CD4-positive, alpha-beta T cell (primary cell): ENCODE measurements around the gene CADPS. TPM values are rescaled to one million over a fixed set of nuclear protein-coding genes. Genes with fewer than 3 reads are reported as not detected.

ENCODE experiments used
- ATAC-seq: fragments of 200-7000 bp; cut with Tn5 transposase; one replicate; pipeline ENCODE4 v1.10.0; 2022; ENCODE audit warnings: mild to moderate bottlenecking; ENCODE audit not compliant: poor library complexity
- CTCF ChIA-PET: fragments of 350-600 bp; sonication (Branson Sonifier 250); formaldehyde crosslinking; loops from one replicate; lab custom pipeline; 2021; ENCODE audit warnings: antibody characterized with exemption, inconsistent platforms; lab: Charles Lee
- POLR2A ChIA-PET: fragments of 350-600 bp; sonication (Branson Sonifier 250); formaldehyde crosslinking; loops from one replicate; lab custom pipeline; 2021; ENCODE audit warnings: antibody characterized with exemption, inconsistent platforms; lab: Charles Lee
- DNase-seq, 14 experiments: peaks; one replicate each; pipeline ENCODE4 v3.0.0-alpha.2; 2013 to 2020; ENCODE audit warnings: mixed read lengths in 2 of 14
- H3K27ac ChIP-seq, 2 donors: one replicate each; pipeline versions ENCODE4 v1.5.1 to v1.7.0; 2013; ENCODE audit warnings: low read length in 2 of 2, low read depth in 1 of 2, mild to moderate bottlenecking in 1 of 2
- H3K27me3 ChIP-seq, 2 experiments: 1 replicate in 1 of 2; 2 replicates in 1 of 2; pipeline versions ENCODE4 v1.6.1 to v1.7.0; 2013; ENCODE audit warnings: low read length in 2 of 2, control low read depth in 1 of 2, mild to moderate bottlenecking in 1 of 2, moderate library complexity in 1 of 2; ENCODE audit not compliant: insufficient read depth in 2 of 2, control insufficient read depth in 1 of 2
- H3K36me3 ChIP-seq: one replicate; pipeline ENCODE4 v1.6.1; 2013; ENCODE audit warnings: low read length, control low read depth; ENCODE audit not compliant: insufficient read depth
- H3K4me1 ChIP-seq: one replicate; pipeline ENCODE4 v1.6.1; 2013; ENCODE audit warnings: low read length, control low read depth; ENCODE audit not compliant: insufficient read depth
- H3K4me3 ChIP-seq: one replicate; pipeline ENCODE4 v1.5.1; 2013; ENCODE audit warnings: mild to moderate bottlenecking, low read length, moderate library complexity
- H3K9me3 ChIP-seq, 2 experiments: 1 replicate in 1 of 2; 2 replicates in 1 of 2; pipeline versions ENCODE4 v1.6.1 to v1.7.0; 2013; ENCODE audit warnings: low read length in 2 of 2, mild to moderate bottlenecking in 2 of 2, control low read depth in 1 of 2, moderate library complexity in 1 of 2; ENCODE audit not compliant: control insufficient read depth in 1 of 2, insufficient read depth in 1 of 2
- H3K27ac Mint-ChIP-seq: one replicate; pipeline ENCODE4 v1.8.0; 2020; ENCODE audit warnings: mixed read lengths
- H3K27me3 Mint-ChIP-seq: one replicate; pipeline ENCODE4 v1.8.0; 2021; ENCODE audit warnings: mixed read lengths
- H3K36me3 Mint-ChIP-seq: one replicate; pipeline ENCODE4 v1.8.0; 2021; ENCODE audit warnings: low read depth, mixed read lengths
- H3K4me1 Mint-ChIP-seq: one replicate; pipeline ENCODE4 v1.8.0; 2021; ENCODE audit warnings: low read depth, mixed read lengths
- H3K4me3 Mint-ChIP-seq: one replicate; pipeline ENCODE4 v1.8.0; 2020; ENCODE audit warnings: mild to moderate bottlenecking, mixed read lengths
- H3K9me3 Mint-ChIP-seq: one replicate; pipeline ENCODE4 v1.8.0; 2020; ENCODE audit warnings: mixed read lengths
- CTCF ChIP-seq: fragments of 200-600 bp; IDR thresholded peaks from one replicate; pipeline ENCODE4 v1.8.0; 2022; ENCODE audit warnings: antibody characterized with exemption, mild to moderate bottlenecking
- intact Hi-C, 2 experiments: fragments of 100-400 bp; cut with DNase I in 1 of 2; cut with micrococcal nuclease in 1 of 2; formaldehyde crosslinking; loops; one replicate each; pipeline versions ENCODE4 v1.15.1 to v1.9.0; 2023 to 2025; cut with DNase I, micrococcal nuclease
- total RNA-seq, 174 experiments: library from RNA in 2 of 174; stranded (reverse) in 2 of 174; gene quantifications; one replicate each; pipeline ENCODE4 v1.2.3 and lab custom pipeline; 2021 to 2026

Gene CADPS
- total RNA-seq, 2 experiments from 2014 or later = not detected

DNA sequence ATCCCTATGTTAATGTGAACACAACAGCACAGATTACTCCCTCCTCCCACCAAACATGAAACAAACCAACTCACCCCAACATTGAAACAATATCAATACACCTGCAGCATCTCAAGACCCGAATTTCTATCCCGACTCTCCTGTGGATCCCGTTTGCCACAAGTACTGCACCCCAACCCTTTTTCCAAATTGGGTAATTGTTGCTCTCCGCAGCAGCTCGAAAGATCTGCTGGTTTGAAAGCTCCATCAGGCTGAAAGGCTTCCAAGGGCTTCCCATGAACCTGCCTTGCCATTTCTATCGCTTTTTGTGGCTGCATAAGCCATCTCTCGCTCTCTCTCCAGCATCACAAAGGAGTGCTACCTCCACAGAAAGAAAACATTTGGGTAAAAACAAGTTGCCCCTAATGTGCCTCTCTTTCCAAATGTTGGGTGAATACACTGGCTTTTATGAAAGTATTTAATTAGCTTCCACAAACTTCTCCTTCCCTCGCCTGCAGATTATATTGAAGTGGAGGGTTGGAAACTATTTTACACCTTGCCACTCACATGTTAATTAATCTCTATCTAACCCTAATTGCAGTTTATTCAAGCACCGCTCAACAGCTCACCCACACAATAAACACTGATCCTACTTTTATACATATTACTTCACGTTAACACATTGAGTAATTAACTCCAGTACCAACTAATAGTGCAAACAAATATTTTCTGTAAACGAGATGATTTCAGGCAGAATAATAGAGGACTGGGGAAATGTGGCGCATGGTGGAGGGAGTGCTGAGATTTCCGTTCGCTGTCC lies 499.4 kb downstream of the CADPS start:
- Mint-ChIP-seq H3K4me1 (peaks cover 7% of the 10 kb centered on the region), H3K9me3 (no peaks in the 10 kb centered on the region), H3K36me3 (no peaks in the 10 kb centered on the region), H3K27me3 (peaks cover 74% of the 10 kb centered on the region), H3K4me3 (no peak overlapping the region), H3K27ac (no peak overlapping the region)
- Histone ChIP-seq H3K27me3 (peaks cover 68 to 80% of the 10 kb centered on the region in 2 experiments), H3K4me3 (no peak overlapping the region), H3K9me3 (peaks cover 0 to 41% of the 10 kb centered on the region in 2 experiments), H3K27ac (no peak overlapping the region), H3K36me3 (no peaks in the 10 kb centered on the region), H3K4me1 (peaks cover 4% of the 10 kb centered on the region)
- DNase-seq = no peak
- no peak for ATAC-seq
- intact Hi-C loops = no loop called here
- CTCF ChIA-PET = no interaction called here
- POLR2A ChIA-PET = no interaction called here
- TF ChIP-seq CTCF = no peak

DNA sequence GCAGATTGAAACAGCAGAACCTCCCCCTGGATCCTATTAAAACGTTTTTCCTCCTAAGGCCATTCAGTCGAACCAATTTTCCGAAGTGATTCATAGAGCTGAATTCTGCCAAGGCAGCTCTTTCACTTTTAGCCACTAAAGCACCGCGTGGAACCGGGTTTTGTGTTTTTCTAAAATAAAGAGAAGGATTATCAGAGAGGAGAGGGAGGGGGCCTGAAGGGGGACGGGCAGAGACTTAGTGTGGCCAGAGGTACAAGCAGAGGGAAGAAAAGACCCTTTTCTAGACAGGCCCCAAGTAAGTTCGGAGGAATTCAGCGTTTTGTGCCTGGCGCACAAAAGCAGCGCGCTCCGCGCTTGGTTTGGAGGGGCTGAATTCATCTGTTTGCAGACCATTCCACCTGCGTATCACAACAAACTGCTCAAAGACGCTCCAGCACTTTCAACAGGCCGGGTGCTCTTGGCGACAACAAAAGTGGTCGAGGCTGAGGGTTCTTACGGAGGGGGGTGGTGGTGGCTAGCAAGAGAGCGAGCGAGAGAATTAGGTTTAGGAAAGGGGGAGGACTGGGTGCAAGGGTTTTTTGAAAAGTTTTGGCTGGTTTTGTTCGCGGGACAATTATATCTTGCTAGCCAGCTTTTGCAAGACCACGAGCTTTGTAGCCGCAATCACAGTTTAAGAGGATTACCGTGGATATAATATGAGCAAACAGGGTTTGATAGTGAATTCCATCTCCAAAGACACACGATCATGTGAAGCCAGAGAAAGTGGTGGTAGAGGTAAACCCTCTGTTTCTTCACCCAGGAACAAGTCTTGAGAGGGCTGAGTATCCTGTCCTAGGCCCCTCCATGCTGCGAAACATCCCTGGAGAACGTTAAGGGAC lies 500.6 kb downstream of the CADPS start:
- no peak overlapping the region for H3K4me3 ChIP-seq
- H3K36me3 ChIP-seq = no peaks in the 10 kb centered on the region
- peaks cover 70 to 83% of the 10 kb centered on the region in 2 experiments for H3K27me3 ChIP-seq
- intact Hi-C loops = no loop called here
- Mint-ChIP-seq H3K4me3 (no peak overlapping the region), H3K36me3 (no peaks in the 10 kb centered on the region), H3K27me3 (peaks cover 74% of the 10 kb centered on the region), H3K9me3 (no peaks in the 10 kb centered on the region), H3K27ac (no peak overlapping the region), H3K4me1 (peaks cover 7% of the 10 kb centered on the region)
- no peak for DNase-seq
- H3K4me1 ChIP-seq = peaks cover 4% of the 10 kb centered on the region
- ATAC-seq = no peak
- ChIA-PET POLR2A (no interaction called here), CTCF (no interaction called here)
- no peak overlapping the region for H3K27ac ChIP-seq
- no peak for TF ChIP-seq CTCF
- peaks cover 0 to 53% of the 10 kb centered on the region in 2 experiments for H3K9me3 ChIP-seq

DNA sequence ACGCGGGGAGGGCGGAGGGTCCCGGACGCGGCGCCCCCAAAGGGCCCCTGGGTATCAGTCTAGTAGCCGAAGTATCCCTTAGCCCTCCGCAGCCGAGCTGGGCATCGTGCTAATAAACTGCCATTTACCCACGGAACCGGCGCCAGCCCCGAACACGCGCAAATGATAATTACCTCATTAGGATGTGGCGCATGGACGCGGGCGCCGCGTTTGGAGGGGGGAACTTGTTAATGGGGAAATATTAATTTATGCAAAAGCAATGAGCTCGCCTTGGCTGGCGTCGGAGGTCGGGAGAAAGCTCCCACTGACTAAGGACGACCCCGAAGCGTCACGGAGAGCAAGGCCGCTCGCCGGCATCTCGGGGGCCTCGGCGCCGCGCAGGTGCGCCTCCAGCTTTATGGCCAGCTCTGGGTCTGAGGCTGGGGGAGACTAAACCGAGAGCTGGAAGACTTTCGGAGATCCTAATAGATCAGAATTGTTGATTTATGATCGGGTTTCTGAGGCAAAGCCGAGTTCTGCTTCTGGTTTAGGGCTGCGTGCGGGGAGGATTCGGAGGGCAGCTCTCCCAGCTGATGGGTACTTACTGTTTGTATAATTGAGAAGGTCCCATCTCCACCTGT lies 501.4 kb downstream of the CADPS start:
- Mint-ChIP-seq H3K4me1 (peaks cover 7% of the 10 kb centered on the region), H3K27ac (no peak overlapping the region), H3K9me3 (no peaks in the 10 kb centered on the region), H3K36me3 (no peaks in the 10 kb centered on the region), H3K4me3 (no peak overlapping the region), H3K27me3 (peaks cover 72% of the 10 kb centered on the region)
- Histone ChIP-seq H3K9me3 (peaks cover 0 to 60% of the 10 kb centered on the region in 2 experiments), H3K27ac (no peak overlapping the region), H3K27me3 (peaks cover 69 to 83% of the 10 kb centered on the region in 2 experiments), H3K4me1 (peaks cover 4% of the 10 kb centered on the region), H3K4me3 (no peak overlapping the region), H3K36me3 (no peaks in the 10 kb centered on the region)
- intact Hi-C loops = no loop called here
- DNase-seq (no peak), ATAC-seq (no peak)
- no peak for TF ChIP-seq CTCF
- ChIA-PET CTCF (no interaction called here), POLR2A (no interaction called here)
